ENCODE measurements around the gene CCDC73.
A peak's percentile ranks its signal among the peaks of the same experiment; 100 is the strongest.

CCDC73 gene

GRCh38 chr11:32583459-32584271 is 210.8 kb downstream of the CCDC73 start, which contains the start of gene EIF3M:
TSS of gene EIF3M (plus strand) at chr11:32583831. CDS start at chr11:32583888, 57 bp downstream.
- DNase-seq = peak; percentile 96

- DNase-seq = no peak
Measured at GRCh38 chr11:32581556-32581955, 212.9 kb downstream of the CCDC73 start.

DNA sequence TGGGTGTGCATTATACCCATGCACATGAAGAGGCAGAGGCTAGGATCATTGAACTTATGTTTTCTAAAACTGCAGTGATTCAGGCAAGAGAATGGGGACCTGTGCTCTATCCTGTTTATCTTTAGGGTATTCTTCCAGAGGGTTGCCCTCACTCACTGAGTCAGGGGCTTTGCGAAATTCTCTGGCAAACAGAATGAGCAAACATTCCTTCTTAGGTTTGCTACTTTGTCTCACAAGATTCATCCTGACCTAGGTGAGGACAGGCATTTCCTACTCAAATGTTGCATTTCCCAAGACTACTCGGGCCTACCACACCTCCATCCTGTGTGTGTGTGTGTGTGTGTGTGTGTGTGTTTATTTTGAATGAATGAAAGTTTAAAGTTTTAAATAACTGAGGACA is 213.5 kb downstream of the CCDC73 start:
- no peak for DNase-seq

- no peak for DNase-seq
Measured at GRCh38 chr11:32576456-32576855, 218.0 kb downstream of the CCDC73 start.

- no peak for DNase-seq
Measured at GRCh38 chr11:32575070-32575469, 219.4 kb downstream of the CCDC73 start.

- DNase-seq = no peak
Measured at GRCh38 chr11:32574421-32574820, 220.0 kb downstream of the CCDC73 start.

DNA sequence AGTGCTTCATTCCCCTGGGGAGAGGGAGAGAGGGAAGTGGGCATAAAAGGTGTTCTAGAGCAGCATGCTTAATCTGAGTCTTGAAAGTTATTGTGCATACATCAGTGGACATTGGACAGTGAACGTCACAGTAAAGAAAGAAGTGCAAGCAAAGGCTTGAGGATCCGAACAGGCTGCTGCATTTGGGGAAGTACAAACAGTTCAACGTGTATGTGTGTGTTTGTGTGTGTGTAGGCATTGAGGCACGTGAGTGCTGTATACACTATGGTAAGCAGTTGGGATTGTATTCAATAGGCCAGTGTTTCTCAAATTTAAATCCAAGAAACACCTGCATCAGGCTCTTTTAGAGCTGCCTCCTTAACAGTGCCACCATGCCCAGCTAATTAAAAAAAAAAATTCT is 221.2 kb downstream of the CCDC73 start:
- DNase-seq = no peak

GRCh38 chr11:32571039-32571438 is 223.4 kb downstream of the CCDC73 start:
- DNase-seq = no peak

- DNase-seq = no peak
Measured at GRCh38 chr11:32569313-32569881, 225.1 kb downstream of the CCDC73 start.

GRCh38 chr11:32567154-32567553 is 227.3 kb downstream of the CCDC73 start:
- no peak for DNase-seq

DNA sequence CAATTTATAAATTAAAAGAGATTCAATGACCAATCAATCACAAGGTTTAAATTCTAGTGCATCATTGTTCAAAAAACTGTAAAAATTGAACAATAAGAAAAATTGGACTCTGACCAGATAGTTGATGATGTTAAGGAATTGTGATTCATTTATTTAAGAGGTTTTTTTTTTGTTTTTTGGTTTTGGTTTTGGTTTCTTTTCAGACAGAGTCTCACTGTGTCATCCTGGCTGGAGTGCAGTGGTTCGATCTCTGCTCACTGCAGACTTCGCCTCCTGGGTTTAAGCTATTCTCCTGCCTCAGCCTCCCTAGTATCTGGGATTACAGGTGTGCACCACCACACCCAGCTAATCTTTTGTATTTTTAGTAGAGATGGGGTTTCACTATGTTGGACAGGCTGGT is 227.9 kb downstream of the CCDC73 start:
- no peak for DNase-seq

DNA sequence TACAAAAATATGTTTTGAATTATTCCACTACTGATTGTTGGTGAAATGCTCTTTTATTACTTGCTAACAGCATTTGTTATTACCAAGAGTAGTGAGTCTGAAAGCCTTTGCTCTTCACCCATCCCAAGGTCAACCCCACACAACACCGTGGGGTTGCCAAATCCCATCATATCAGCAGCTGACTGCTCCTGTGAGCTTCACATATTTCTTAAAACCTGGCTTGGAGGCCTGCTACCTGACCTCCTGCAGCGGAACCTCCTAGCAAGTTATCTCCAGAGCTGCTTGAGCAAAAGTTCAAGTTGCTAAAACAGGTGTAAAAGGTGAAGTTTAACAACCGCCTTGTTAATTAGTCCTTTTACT is 230.9 kb downstream of the CCDC73 start:
- DNase-seq = no peak

DNA sequence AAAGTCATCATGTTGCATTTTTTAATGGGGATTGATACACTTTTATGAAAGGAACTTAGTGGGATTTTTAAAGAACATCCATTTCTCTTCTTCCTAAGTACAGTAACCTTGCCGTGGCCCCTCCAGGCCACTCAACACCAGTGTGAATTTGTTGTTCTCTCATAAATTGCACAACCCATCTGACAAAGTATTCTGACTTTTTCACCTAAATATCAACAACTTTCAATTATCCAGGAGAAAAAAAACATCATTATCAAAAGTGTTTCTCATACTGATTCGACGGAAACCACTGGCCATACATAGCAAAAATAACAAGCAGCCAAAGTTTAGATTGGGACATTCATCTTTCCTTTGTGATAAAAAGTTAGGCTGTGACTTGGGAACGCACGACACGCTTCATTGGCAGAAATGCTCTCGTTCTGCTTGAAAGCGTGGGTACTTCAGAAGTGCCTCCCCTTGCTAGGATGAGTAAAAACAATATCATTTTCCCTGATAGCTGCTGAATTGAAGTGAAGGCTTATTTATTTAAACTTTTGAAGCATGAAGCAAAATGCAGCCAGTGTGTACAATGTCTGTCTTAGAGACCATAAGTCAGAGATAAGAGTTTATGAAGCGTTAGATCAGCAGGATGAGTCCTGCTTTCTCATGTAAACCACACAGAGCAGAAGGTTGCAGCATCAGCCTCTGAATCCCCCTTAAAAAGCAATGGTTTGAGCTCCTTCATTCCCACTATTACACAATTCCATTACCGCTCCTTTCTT is 231.4 kb downstream of the CCDC73 start:
- peak; percentile 13 for DNase-seq

DNA sequence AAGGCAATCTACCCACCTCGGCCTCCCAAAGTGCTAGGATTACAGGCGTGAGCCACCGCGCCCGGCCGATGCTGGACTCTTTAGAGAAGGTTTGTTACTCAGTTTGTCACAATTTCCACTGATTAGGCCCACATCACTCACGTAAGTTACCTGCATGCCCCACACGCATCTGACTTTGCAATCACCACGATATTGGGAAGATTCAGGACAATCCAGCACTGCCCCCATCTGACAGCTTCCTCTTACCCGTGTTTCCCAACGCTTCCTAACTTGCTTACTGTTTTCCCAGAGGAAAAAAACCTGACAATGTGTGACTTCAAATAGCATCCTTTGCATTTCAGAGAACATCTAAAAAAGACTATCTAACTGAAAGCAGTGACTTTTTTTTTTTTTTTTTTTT is 232.6 kb downstream of the CCDC73 start:
- DNase-seq = peak; percentile 13

DNA sequence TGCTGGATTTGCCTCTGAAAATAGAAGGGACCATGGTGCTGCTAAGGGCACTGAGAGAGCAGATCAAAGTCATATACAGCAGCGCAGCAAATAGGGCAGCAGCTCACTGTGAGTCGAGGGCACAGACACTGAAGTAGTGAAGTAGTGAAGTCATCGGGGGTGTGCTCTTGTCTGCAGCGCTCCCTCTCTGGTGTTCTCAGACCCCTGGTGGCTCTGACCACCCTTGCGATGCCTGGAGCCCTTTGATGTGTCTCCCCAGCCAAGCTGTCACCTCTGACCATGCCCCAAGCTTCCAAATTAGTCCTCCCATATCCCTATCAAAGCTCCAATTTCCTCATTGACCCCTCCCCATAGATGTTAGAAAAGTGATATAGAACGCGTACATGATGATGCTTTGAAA is 238.6 kb downstream of the CCDC73 start:
- no peak for DNase-seq

DNA sequence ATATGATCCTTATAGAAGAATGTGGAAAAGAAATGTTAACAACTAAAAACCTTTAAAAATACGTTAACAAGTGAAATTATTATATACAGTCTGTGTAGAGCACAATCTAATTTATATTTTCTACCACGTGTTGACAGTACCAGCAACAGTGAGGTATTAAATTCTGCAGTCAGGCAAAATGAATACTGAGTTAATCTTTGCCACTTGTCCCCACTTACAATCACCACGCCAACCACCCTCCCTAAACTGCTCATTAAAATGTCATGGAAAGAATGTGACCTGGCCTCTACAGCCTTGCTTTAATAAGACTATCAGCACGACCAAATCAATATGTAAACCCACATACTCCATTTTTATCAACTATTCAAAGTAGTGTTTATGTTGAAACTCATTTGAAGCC is 239.4 kb downstream of the CCDC73 start:
- no peak for DNase-seq
